Skin epidermis (tissue), 12 donors: ENCODE data around the gene TELO2.
A peak's percentile ranks its signal among the peaks of the same experiment; 100 is the strongest.
"Not testable (repeated sequence)": the region's sequence is repeated elsewhere in the genome, so short reads cannot be mapped to it uniquely, and the experiment has no call there.

ENCODE experiments used
- H3K27ac ChIP-seq, 21 experiments: fragments of 200-600 bp; sonication (generic) in 11 of 21; one replicate each; pipeline ENCODE4 v1.5.0; 2020; ENCODE audit warnings: mild to moderate bottlenecking in 3 of 21, inconsistent platforms in 2 of 21, moderate library complexity in 2 of 21
- H3K4me3 ChIP-seq, 7 experiments: fragments of 200-600 bp; sonication (generic) in 2 of 7; one replicate each; pipeline ENCODE4 v1.5.0; 2020; ENCODE audit warnings: inconsistent platforms in 2 of 7, mild to moderate bottlenecking in 2 of 7, moderate library complexity in 1 of 7

Gene TELO2

GRCh38 chr16:1456951-1457350 lies 36.2 kb upstream of the TELO2 start:
- no peak overlapping the region for H3K4me3 ChIP-seq
- no peak overlapping the region for H3K27ac ChIP-seq

- H3K4me3 ChIP-seq, result no peak overlapping the region
- H3K27ac ChIP-seq, result no peak overlapping the region
Measured at GRCh38 chr16:1457489-1458245, 35.5 kb upstream of the TELO2 start.

DNA sequence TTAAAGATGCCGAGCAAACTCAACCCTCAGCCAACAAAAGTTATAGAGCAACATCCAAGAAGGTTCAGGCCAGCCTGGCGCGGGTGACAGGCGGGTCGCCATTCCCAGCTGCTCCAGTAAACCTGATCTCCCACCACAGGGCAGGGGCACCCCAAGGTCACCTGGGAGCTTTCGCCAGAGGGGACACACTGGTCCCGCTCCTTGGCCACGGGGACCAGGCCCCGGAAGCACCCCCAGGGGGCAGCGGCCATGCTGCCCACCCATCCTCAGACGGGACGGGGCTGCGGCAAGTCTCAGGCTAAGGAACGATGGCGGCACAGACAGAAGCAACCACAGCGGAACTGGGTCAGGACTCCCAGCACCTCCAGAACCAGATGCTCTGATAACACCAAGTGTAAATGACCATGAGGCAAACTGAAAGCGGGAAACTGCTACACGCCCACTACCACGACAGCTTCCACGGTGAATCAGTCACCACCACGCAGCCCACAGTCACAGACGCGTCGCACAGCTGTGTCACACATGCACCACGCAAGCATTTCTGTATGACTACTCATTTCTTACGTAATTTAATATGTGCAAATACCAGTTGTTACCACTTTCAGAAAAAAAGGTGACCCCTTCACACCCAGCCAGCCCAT lies 34.7 kb upstream of the TELO2 start:
- peak overlapping the region in 2 of 21 experiments; percentile 3 to 24 for H3K27ac ChIP-seq
- no peak overlapping the region for H3K4me3 ChIP-seq

- Histone ChIP-seq H3K4me3 (no peak overlapping the region), H3K27ac (peak overlapping the region in 1 of 21 experiments; percentile 24)
Measured at GRCh38 chr16:1458977-1459341, 34.2 kb upstream of the TELO2 start.

GRCh38 chr16:1459967-1460366 lies 33.2 kb upstream of the TELO2 start:
- H3K27ac ChIP-seq, result no peak overlapping the region
- H3K4me3 ChIP-seq, result no peak overlapping the region

DNA sequence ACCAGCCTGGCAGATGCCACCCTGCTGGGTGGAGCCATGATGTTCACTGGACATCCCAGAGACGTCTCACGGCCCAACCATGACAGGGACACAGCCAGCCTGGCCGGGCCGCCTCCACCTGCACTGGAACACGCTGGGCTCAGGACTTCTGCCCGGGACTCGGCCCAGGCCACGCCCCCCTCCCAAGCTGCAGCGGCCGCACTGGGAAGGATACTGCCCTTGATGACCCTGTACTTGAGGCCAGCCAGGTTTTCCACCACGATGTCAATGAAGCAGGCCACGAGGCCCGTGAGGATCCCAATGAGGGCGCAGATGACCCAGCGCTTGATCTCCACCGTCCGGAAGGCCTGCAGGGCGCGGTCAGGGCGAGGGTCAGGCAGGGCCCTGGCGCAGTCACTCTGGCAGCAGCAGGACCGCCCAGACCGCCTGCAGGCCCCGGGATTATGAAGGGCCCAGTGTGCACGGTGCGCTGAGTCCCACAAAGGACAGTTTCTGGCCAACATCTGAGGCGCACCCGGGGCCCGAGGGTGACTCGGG lies 32.5 kb upstream of the TELO2 start:
- Histone ChIP-seq H3K4me3 (no peak overlapping the region), H3K27ac (no peak overlapping the region)

GRCh38 chr16:1461146-1461545 lies 32.0 kb upstream of the TELO2 start:
- H3K27ac ChIP-seq, result peak overlapping the region in 1 of 21 experiments; percentile 27
- H3K4me3 ChIP-seq, result no peak overlapping the region

GRCh38 chr16:1464196-1464893 lies 28.8 kb upstream of the TELO2 start:
- H3K27ac ChIP-seq, result peak overlapping the region in 1 of 21 experiments; percentile 56
- H3K4me3 ChIP-seq, result no peak overlapping the region

DNA sequence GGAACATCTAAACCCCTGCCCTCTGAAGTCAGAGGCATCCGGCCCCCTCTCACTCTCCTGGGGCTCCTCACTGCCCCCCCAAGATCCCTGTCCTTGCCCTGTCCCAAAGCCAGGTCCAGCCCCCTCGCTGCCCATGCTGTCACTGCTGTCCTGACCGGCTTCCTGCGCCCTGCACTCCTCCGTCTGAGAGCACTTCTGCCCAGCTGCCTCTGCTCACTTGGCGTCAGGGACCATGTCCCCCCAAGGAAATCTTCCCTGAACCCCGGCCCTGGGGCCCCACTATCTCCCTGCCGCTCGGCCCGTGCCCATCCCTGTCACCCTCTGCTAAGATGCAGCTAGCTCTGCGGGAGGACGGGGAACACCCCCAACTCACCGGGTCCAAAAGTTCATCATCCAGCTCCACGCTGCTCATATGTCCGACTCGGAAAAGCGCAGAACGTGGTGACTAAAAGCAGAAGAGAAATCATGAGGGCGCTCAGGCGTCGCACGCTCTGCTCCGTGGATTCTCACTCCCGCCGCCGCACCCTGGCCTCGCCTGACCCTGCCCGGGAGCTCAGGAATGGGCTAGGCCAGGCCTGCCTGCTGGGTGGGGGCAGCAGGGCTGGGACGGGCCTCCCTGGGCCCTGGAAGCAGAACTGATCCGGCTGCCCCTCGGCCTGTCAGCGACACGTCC lies 28.1 kb upstream of the TELO2 start:
- peak overlapping the region in 1 of 21 experiments; percentile 56 for H3K27ac ChIP-seq
- no peak overlapping the region for H3K4me3 ChIP-seq

GRCh38 chr16:1465567-1465915 lies 27.6 kb upstream of the TELO2 start:
- Histone ChIP-seq H3K4me3 (no peak overlapping the region), H3K27ac (peak overlapping the region in 1 of 21 experiments; percentile 56)

DNA sequence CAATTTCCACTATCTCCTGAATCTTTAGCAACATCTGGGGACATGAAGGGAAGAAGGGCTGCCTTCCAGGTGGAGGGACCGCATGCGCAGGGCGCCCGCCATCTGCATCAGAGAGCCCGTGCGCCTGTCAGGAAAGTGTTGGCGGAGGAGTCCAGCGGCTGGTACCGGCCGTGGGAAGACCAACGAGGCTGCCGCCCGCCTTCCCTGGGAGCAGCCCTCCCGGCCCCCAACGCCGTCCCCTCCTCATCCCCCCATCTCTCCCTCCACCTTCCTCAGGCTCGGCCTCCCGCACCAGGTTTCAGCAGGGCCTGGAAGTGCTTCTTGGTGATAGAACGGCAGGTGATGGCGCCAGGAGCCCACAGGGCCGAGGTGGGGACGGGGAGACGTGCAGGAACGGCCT lies 27.1 kb upstream of the TELO2 start:
- Histone ChIP-seq H3K27ac (no peak overlapping the region), H3K4me3 (no peak overlapping the region)

- H3K4me3 ChIP-seq, result no peak overlapping the region
- H3K27ac ChIP-seq, result no peak overlapping the region
Measured at GRCh38 chr16:1466968-1467521, 26.1 kb upstream of the TELO2 start.

DNA sequence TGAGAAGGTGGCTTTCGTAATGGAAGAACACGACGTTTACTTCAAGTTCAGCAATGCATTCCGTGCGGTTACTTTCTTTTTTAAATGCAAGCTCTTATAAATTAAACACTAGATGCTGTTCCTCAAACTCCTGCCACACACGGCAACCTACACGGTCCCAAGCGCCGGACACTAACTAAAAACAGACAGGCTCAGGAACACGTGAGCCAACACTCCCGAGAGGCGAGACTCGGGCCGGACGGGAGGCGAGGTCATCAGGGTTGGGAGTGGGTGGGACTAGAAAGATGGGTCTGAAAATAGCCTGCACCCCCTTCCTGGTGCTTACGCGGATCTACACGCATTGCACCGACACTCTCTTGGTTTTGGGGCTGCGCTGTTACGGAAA lies 24.7 kb upstream of the TELO2 start:
- H3K27ac ChIP-seq, result no peak overlapping the region
- H3K4me3 ChIP-seq, result no peak overlapping the region

DNA sequence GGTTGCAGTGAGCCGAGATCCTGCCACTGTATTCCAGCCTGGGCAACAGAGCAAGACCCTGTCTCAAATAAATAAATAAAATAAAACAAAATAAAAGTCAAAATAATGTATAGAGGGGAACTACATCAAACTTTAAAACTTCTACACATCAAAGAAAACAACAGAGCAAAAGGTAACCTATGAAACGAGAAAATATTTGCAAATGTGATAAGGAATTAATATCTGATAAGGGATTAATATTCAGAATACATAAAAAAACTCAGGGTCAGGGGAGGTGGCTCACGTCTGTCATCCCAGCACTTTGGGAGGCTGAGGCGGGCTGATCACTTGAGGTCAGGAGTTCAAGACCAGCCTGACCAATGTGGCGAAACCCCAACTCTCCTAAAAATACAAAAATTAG lies 24.0 kb upstream of the TELO2 start:
- peak overlapping the region in 3 of 21 experiments; percentile 8 to 74 (median 65) for H3K27ac ChIP-seq
- H3K4me3 ChIP-seq, result not testable (repeated sequence)

- Histone ChIP-seq H3K27ac (peak overlapping the region in 11 of 21 experiments; percentile 8 to 82 (median 66)), H3K4me3 (no peak overlapping the region)
Measured at GRCh38 chr16:1469693-1470201, 23.4 kb upstream of the TELO2 start.

DNA sequence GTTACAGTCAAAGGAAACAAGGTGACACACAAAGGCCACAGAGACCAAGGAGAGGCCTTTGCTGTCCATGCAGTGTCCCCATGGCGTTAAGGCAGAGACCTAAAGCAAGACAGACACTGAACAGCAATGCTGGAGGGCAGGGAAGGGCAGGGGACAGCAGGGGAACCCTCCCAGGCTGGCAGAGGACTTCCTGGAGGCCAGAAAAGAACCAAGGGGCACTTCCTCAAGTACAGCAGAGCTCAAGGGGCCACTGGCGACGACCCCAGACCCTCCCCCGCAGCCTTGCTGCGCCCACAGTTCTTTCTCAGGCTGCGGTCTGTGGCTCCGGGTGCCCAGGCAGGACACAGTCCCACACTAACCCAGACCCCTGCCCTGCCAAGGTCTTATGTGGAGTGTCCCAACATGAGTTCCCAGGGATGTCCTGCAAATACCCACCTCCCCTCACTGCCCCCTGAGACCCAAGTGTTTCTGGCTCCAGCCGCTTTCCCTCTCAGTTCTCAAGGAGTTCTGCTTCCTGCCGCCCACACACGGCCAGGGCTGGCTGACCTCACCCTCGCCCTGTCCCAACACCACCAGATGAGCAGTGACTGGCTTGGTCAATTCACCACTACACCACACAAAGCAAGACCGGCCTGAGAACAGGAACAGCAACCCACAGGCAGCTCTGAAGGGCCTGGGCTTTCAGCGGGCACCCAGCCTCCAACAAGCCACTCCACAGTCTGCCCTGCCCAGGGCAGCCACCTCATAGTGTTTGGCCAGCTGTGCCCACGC lies 22.5 kb upstream of the TELO2 start:
- peak overlapping the region; percentile 14 to 82 (median 66) for H3K27ac ChIP-seq
- H3K4me3 ChIP-seq, result no peak overlapping the region

- Histone ChIP-seq H3K27ac (peak overlapping the region in 16 of 21 experiments; percentile 8 to 82 (median 70)), H3K4me3 (no peak overlapping the region)
Measured at GRCh38 chr16:1471569-1472194, 21.5 kb upstream of the TELO2 start.

GRCh38 chr16:1472974-1473373 lies 20.2 kb upstream of the TELO2 start:
- Histone ChIP-seq H3K4me3 (no peak overlapping the region), H3K27ac (peak overlapping the region in 3 of 21 experiments; percentile 8 to 18 (median 16))
